ENCODE data around the gene LYZL6.
"Not testable (repeated sequence)": the region's sequence is repeated elsewhere in the genome, so short reads cannot be mapped to it uniquely, and the experiment has no call there.

LYZL6 gene

DNA sequence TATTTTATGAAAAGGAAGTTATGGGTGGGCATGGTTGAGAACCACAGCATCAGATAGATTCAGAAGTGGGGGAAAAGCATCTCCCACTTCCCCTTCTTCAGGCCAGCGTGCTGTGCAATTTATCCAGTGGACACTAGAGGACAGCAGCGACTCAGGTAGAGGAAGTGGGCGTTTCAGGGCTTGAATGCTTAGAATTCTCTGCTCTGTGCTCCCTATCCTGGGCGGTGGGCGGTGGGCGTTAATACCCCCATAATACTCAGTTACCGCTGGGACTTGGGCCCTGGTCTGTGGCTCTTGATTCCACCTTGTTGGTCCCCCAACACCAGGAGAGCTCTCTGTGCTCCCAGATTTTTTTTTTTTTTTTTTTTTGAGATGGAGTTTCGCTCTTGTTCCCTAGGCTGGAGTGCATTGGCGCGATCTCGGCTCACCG is 3.7 kb upstream of the LYZL6 start:
- no peak for DNase-seq (ENCODE audit: low read depth in 2 of 3, low spot score in 2 of 3)

DNA sequence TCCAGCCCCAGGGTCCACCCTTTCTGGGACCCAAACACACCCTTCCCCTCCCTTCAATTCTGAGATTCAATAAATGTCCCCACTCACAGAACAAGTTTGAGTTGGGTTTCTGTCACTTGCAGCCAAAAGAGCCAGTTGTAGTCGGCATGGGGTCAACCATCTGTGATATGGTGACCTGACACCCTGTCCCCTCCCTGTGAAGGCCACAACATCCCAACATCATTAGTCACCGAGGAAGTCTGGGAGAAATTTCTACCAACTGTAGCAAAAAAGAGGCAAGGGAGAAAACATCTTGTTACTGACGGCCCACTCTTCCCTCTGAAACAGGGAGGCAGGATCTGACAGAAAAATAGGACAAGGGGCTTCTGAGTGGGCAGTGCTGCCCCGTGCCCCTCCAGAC is 638 bp upstream of the LYZL6 start:
- DNase-seq (ENCODE audit: low read depth in 2 of 3, low spot score in 2 of 3) = no peak

DNA sequence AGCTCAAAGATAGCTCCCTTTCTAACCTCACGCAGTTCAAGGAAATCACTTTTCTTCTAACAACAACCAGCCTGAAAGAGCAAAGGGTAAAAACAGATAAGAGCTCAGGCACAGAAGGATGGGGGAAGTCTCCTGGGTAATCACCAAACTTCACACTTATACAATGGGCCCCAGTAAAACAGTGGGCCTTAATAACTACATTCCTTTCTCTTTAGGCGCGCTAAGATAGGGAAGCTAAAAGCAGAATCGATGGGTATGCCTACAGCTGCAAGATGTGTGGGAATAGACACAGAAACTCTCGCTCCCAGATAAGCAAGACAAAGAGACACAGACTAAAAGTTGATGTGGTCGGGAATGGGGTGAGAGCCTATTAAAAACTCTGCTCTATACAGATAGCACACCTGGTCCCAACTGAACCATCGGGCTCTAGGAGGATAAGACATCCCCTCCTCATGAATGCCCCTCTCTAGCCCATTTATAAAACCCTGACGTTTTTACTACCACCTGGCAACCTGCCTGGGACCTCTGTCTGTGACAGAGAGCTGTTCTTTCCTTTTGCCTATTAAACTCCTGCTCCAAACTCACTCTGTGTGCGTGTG is 826 bp downstream of the LYZL6 start:
- DNase-seq (ENCODE audit: low read depth in 2 of 3, low spot score in 2 of 3) = no peak

DNA sequence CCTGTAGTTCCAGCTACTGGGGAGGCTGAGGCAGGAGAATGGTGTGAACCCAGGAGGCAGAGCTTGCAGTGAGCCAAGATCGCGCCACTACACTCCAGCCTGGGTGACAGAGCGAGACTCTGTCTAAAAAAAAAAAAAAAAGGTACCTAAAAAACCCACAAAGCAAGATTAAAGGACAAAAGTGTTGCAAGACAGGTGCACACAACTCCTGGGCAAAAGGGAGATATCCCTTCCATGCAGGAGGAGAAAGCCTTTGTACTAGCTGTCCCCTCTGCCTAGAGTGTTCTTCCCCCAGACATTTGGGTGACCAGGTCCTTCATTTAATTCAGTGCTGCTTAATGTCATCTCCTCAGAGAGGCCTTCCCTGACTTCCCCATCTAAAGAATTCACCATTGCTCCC is 5.0 kb downstream of the LYZL6 start:
- not testable (repeated sequence) for DNase-seq (ENCODE audit: low read depth in 2 of 3, low spot score in 2 of 3)

DNA sequence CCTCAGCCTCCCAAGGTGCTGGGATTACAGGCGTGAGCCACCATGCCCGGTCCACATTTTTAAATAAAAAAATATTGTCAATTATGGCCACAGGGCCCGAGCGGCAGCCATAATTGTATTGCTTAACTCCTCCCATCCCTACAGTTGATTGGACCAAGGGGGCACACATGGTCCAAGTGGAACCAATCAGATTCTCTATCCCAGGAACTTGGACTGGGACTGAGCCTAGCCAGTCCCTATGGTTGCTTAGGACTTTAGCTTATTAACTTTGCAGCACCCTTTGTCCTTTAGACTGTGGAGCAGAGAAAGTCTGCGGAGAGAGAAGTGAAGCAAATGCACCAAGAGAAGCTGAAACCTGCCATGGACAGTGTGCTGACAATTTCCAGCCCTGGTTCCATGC is 7.5 kb downstream of the LYZL6 start:
- DNase-seq (ENCODE audit: low read depth in 2 of 3, low spot score in 2 of 3) = no peak

DNA sequence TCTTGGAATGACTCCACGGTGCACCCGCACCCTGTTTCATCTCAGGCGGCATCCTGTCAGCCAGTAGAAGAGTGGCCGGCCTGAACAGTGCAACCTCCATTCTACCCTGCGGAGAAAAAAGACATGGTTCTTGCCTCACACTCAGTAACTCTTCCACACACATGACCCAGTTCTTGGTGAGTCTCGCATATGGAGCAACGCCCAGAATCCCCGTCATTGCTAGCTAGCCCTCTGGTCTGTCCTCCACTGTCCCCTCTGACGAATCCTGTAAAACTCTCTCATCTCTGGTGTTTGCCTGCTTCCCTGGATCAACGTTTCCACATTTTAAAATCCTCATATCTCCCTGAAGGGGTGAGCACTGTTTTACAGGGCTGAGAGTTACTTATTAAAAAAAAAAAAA is 8.8 kb downstream of the LYZL6 start:
- no peak for DNase-seq (ENCODE audit: low read depth in 2 of 3, low spot score in 2 of 3)

DNA sequence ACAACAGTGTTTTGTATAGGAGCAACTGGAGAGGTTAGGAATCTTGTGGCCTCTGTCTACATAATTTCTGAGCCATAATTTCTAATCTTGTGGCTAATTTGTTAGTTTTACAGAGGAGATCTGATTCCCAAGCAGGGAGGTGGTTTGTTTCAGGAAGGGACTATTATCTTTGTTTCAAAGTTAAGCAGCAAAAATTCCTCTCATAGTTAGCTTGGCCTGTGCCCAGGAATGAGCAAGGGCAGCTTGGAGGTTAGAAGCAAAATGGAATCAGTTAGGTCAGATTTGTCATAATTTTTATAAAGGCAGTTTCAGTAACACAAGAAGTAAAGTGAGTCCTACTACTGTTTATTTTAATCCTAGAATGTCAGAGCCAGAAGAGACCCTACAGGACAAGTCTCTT is 10.9 kb downstream of the LYZL6 start:
- no peak for DNase-seq (ENCODE audit: low read depth in 2 of 3, low spot score in 2 of 3)

DNA sequence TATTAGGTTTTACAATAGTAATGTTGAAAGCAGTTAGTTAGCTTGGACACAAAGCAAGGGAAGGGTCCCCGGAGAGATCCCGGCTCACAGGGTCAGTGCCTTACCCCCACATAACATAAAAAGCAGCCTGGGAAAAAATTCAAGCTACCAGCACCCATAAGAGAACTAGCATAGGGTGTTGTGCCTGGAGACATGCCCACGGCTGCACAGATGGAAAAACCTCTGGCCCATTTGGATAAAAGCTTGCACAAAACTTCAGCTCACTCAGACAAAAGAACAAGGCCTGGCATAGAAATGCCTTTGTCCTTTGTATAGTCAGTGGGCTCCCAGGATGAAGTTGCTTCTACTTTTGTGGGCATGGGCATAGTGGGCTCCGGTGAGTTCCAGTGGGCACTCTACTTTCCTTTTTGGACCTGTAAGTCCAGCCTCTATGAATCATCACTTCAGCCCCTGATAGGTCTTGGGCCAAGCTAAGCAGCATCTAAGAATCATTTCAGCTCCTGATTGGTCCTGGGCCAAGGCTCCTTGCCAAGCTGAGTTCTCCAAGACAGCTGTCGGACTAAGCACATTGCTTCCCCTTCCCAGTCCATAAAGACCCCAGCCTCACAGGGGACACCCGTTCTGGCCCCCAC is 11.6 kb downstream of the LYZL6 start:
- no peak for DNase-seq (ENCODE audit: low read depth in 2 of 3, low spot score in 2 of 3)

DNA sequence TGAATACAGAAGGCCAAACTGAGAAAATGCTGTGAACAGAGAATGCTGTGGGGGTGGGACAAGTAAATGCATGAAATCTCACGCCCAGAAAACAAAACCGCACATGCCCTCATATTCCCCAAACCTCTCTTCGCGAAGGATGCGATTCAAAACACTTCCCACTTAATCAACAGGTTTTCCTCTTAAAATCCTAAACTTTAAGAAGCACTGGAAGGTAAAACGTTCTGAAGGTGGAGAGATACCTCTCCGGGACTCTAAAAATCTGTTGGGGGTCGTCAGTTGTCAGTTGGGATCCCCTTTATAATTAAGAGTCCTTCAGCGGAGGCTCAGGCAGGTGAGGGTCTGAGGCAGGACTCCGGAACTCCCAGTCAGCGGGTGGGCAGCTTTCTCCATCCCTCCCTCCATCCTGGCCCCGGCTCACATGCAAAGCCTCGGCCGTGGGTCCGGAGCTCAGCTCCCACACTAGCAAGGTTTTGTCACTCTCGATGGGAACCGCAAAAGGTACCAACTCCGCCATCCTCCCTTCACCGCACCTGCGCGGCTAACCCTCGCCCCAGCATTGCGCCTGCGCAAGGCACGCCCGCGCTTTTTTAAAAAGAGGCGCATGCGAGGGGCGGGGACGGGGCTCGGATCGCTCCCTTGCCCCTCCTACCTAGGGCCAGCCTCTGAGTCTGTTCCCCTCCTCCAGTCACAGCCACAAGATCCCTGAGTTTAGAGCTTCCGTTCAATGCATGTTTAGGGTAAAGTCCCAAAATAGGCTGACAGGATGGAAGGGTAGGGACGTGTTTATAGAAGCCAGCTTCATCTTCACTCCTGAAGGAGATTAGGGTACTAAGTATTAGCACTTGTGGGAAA is 13.1 kb downstream of the LYZL6 start, which contains the start of gene RDM1:
RDM1 (minus strand) TSS at position 563 of the 855 bp plus-strand sequence; CDS start at position 517, 46 bp downstream.
- DNase-seq (ENCODE audit: low read depth in 2 of 3, low spot score in 2 of 3) = peak; percentile 77 to 84 (median 80)

DNA sequence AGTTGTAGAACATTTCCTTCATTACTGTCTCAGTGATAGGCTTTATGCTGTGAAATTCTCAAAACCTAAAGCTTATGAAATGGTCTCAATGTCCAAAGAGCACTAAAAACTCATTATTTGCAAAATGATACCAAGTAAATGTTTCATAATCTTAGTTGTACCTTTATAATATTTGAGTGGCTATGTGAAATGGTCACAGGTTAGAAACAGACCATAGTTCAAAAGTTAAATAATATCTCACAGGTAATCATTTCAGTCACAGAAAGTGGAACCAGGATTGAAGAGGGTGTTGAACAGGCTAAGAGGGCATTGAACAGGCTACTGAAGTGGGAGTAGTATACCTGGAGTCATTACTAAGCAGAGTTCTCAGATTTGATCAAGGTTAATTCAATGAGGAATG is 15.8 kb downstream of the LYZL6 start:
- DNase-seq (ENCODE audit: low read depth in 2 of 3, low spot score in 2 of 3) = no peak

DNA sequence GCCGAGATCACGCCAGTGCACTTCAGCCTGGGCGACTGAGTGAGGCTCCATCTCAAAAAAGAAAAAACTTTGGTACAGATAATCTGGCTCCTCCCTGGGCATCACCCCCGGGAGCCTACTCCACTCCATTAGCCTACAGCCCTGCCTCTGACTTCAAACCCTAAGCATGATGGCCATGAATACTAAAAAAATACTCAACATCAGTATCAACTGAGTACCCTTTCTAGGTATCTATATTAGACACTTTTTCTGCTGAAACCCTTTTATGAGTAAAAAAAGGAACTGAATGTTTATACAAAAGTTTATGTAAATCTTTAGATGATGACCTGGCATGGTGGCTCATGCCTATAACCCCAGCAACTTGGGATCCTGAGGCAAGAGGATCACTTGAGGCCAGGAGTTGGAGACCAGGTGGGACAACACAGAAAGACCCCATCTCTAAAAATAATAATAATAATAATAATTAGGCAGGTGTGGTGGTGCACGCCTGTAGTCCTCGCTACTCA is 19.9 kb downstream of the LYZL6 start:
- no peak for DNase-seq (ENCODE audit: low read depth in 2 of 3, low spot score in 2 of 3)

DNA sequence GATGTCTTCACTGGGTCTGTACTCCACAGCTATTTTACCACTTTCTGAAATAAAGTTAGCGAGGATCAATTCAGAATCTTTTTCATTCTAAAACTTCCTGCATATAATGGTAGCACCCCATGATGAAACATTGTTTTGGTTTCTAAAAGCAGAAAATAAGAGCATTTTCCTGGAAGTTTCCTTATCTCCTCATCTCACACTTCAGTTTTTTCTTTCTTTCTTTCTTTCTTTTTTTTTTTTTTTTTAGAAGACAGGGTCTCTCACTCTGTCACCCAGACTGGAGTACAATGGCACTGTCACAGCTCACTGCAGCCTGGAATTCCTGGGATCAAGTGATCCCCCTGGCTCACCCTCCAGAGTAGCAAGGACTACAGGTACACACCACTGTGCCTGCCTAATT is 23.3 kb downstream of the LYZL6 start:
- DNase-seq (ENCODE audit: low read depth in 2 of 3, low spot score in 2 of 3) = no peak

DNA sequence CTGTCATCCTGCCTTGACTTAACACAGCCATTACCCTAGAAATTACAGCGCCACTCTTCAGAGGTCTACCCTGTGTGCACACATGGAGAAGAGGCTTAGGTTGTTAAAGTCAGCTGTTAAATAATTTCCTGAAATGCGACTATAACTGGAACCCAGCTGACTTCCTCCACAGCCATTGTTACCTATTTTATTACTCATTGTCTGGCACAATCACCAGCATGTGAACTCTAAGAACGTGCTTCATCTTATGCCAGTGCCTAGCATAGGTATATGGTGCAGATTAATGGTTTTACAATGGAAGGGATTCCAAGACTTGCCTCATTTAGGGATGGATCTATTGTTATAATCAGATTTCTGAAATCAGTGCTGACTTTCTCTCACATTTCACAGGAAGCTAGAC is 24.8 kb downstream of the LYZL6 start:
- no peak for DNase-seq (ENCODE audit: low read depth in 2 of 3, low spot score in 2 of 3)

DNA sequence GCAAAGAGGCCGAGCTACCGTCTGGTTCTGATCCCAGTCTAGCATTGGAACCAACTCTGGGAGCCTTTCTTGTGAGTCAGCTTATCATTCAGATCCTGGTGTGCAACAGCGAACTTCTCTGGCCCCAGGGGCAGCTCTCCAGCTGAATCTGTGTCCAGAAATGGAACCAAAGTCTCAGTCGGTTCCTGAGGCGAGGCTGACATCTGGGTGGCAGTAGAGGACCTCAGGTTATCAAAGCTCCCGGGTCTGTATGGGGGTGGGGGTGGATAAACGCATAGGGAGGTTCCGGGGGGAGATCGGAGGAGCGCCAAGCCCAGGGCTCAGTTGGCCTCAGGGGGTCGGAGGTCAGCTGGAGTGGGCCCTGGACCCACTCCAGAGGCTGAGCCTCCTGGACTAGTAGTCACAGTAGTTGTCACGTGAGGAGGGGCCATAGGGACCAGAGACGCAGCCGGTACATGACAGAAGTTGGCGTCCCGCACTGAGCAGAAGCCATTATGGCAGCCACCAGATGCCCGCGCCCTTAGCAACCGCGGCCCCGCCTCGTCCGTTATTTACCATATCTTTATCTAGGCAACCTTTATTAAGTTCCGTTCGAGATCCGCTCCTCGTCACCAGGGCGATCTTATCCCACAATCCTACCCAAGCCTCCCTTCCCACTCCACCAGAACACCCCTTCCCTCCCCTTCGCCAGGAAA is 25.8 kb downstream of the LYZL6 start:
- DNase-seq (ENCODE audit: low read depth in 2 of 3, low spot score in 2 of 3) = no peak

DNA sequence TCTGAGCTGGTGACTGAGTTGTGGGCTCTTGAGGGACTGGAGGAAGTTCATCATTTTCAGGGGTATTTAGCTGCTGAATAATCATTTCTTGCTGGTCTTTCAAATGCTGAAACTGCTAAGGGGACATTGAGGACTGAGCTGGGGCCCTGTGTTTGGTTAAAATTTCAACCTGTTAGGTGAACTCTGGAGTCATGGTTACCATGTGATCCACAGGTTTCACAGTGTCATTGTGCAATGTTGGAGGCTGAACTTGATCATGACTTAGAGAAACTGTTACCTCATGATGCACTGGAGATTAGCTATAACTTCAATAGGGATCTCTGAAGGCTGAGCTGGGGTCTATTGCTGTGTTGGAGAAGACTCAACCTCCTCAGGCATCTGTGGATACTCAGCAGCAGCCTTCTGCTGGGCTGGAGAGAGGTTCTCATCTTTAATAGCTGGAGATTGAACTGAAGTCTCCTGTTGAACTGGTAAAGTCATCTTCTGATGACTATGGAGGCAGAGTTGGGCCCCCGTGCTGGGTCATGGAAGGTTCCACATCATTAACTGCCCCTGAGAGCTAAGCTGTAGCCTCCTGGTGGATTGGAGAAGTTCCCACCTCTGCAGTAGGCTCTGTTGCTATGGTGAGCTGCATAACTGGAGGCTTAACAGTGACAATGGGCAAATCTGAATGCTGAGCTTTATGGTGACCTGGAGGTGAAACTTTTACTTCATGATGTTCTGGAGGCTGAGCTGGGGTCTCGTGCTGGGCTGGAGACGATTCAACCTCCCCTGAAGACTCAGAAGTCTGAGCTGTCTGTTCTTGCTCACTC is 28.2 kb downstream of the LYZL6 start:
- DNase-seq (ENCODE audit: low read depth in 2 of 3, low spot score in 2 of 3) = no peak

DNA sequence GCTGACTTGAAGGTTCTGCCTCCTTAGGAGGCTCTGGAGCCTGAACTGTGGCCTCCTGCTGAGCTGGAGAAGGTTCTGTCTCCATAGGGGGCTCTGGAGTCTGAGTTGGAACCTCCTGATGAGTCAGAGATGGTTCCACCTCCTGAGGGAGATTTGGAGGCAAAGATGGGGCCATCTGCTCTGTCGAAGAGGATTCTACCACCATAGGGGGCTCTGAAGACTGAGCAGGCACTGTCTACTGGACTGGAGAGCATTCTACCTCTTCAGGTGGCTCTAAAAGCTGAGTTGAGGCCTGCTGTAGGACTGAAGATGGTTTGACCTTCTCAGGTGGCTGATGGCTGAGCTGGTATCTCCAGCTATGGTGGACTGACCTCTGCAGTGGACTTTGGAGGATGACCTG is 29.2 kb downstream of the LYZL6 start:
- DNase-seq (ENCODE audit: low read depth in 2 of 3, low spot score in 2 of 3) = no peak

DNA sequence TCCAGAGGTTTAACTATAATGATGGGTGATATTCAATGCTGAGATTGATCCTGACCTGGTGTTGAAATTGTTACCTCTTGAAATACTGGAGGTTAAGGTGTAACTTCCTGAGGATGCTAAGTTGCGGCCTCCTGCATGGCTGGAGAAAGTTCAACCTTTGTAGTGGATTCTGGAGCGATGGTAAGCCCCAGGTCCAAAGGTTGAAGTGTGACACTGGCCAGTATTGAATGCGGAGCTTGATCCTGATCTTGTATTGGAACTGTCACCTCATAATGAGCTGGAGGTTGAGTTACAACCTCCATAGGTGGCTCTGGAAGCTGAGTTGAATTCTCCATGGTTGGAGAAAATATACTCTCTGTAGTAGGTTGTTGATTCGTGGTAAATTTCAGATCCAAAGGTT is 29.9 kb downstream of the LYZL6 start:
- no peak for DNase-seq (ENCODE audit: low read depth in 2 of 3, low spot score in 2 of 3)

DNA sequence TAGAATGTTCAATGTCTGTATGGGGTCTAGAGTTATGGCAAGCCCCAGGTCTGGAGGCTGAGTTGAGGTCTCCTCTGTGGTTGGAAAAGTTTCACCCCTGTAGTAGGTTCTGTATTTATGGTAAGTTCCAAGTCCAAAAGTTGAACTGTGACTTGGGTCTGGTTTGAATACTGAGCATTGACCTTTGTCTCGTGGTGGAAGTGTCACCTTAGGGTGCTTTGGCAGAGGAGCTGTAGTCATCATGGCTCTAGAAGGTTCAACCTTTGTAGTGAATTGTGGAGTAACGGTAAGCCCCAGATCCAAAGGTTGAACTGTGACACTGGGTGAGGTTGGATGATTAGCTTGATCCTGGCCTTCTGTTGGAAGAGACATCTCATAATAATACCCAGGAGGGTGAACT is 30.6 kb downstream of the LYZL6 start:
- DNase-seq (ENCODE audit: low read depth in 2 of 3, low spot score in 2 of 3) = no peak

DNA sequence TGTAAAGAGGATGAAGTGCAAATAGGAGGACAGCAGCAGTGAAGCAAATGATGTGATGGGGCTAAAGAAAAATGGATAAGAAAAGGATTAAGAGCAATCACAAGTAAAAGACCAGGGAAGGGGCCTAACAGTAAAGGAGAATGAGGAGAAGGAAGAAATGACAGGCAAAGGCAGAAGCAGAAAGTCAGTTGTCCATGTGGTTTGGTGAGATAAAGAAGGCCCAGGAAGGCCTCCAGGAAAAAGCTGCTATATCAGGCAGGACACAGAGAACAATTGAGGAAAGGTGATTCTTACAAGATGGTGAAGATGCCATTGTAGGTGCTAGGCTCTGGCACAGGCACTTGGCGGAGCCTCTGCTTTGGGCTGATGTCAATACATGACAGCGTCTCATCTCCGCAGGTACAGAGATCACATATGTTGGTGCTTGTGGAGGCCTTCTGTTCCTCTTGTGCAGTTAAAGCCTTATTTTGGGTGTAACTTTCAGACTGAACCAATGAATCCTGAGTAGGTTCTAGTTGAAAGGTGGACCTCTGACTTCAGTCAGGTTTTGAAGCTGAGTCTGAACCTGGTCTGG is 31.1 kb downstream of the LYZL6 start:
- DNase-seq (ENCODE audit: low read depth in 2 of 3, low spot score in 2 of 3) = no peak

DNA sequence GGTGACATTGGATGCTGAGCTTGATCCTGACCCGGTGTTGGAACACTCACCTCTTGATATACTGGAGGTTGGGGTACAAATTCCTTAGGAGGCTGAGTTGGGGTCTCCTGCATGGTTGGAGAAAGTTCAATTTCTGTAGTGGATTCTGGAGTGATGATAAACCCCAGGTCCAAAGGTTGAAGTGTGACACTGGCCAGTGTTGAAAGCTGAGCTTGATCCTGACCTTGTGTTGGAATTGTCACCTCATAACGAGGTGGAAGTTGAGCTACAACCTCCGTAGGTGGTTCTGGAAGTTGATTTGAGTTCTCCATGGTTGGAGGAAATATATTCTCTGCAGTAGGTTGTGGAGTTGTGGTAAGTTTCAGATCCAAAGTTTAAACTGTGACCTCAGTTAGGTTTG is 34.1 kb downstream of the LYZL6 start:
- no peak for DNase-seq (ENCODE audit: low read depth in 2 of 3, low spot score in 2 of 3)

Data from activated CD8-positive, alpha-beta memory T cell treated with anti-CD3 and anti-CD28 coated beads for 48 hours (primary cell).